Effector memory CD8-positive, alpha-beta T cell (primary cell): ENCODE data around the gene EZR.
A peak's percentile ranks its signal among the peaks of the same experiment; 100 is the strongest.

Source experiments
- ATAC-seq: fragments of 150-1000 bp; cut with Tn5 transposase; replicated peaks from 2 replicates; pipeline ENCODE4 v1.10.0; 2021; ENCODE audit warnings: mild to moderate bottlenecking, moderate library complexity
- DNase-seq, 3 experiments: peaks; one replicate each; pipeline ENCODE4 v3.0.0; 2021
- H3K27ac Mint-ChIP-seq, 2 donors: one replicate each; pipeline ENCODE4 v1.8.0; 2022; ENCODE audit warnings: mild to moderate bottlenecking in 2 of 2, mixed read lengths in 2 of 2, moderate library complexity in 2 of 2
- H3K27me3 Mint-ChIP-seq, 2 donors: one replicate each; pipeline ENCODE4 v1.8.0; 2022; ENCODE audit warnings: mixed read lengths in 2 of 2
- H3K36me3 Mint-ChIP-seq: one replicate; pipeline ENCODE4 v1.8.0; 2022; ENCODE audit warnings: mild to moderate bottlenecking, moderate library complexity, mixed read lengths; ENCODE audit not compliant: insufficient read depth
- H3K4me1 Mint-ChIP-seq, 2 donors: one replicate each; pipeline ENCODE4 v1.8.0; 2022; ENCODE audit warnings: low read depth in 2 of 2, mixed read lengths in 2 of 2
- H3K4me3 Mint-ChIP-seq, 2 donors: one replicate each; pipeline ENCODE4 v1.8.0; 2022; ENCODE audit warnings: mild to moderate bottlenecking in 2 of 2, mixed read lengths in 2 of 2, moderate library complexity in 2 of 2
- H3K9me3 Mint-ChIP-seq, 2 donors: one replicate each; pipeline ENCODE4 v1.8.0; 2022; ENCODE audit warnings: mixed read lengths in 2 of 2

EZR gene

GRCh38 chr6:158759966-158760617 is 59.1 kb downstream of the EZR start:
- no peaks in the 10 kb centered on the region for H3K27me3 Mint-ChIP-seq
- DNase-seq, result no peak
- H3K4me1 Mint-ChIP-seq, result peaks cover 2 to 10% of the 10 kb centered on the region in 2 donors
- H3K36me3 Mint-ChIP-seq, result peaks cover 83% of the 10 kb centered on the region
- H3K27ac Mint-ChIP-seq, result peak overlapping the region; percentile 75 to 90
- H3K9me3 Mint-ChIP-seq, result no peaks in the 10 kb centered on the region
- H3K4me3 Mint-ChIP-seq, result no peak overlapping the region
- ATAC-seq, result no peak

- Mint-ChIP-seq H3K27me3 (no peaks in the 10 kb centered on the region), H3K9me3 (no peaks in the 10 kb centered on the region), H3K4me3 (no peak overlapping the region), H3K4me1 (peaks cover 10% of the 10 kb centered on the region in 2 donors), H3K27ac (peak overlapping the region in 1 of 2 donors; percentile 86), H3K36me3 (peaks cover 73% of the 10 kb centered on the region)
- DNase-seq, result no peak
- ATAC-seq, result no peak
Observed at GRCh38 chr6:158758941-158759479, 60.2 kb downstream of the EZR start.

- no peaks in the 10 kb centered on the region for H3K27me3 Mint-ChIP-seq
- H3K36me3 Mint-ChIP-seq, result peaks cover 73% of the 10 kb centered on the region
- no peaks in the 10 kb centered on the region for H3K9me3 Mint-ChIP-seq
- peaks cover 10% of the 10 kb centered on the region in 2 donors for H3K4me1 Mint-ChIP-seq
- H3K27ac Mint-ChIP-seq, result peak overlapping the region in 1 of 2 donors; percentile 86
- ATAC-seq (no peak), DNase-seq (no peak)
- H3K4me3 Mint-ChIP-seq, result no peak overlapping the region
Observed at GRCh38 chr6:158758451-158758860, 60.7 kb downstream of the EZR start.

GRCh38 chr6:158757753-158758090 is 61.4 kb downstream of the EZR start:
- Mint-ChIP-seq H3K27ac (peak overlapping the region in 1 of 2 donors; percentile 90), H3K4me3 (no peak overlapping the region), H3K9me3 (no peaks in the 10 kb centered on the region), H3K36me3 (peaks cover 73% of the 10 kb centered on the region), H3K4me1 (peaks cover 9 to 10% of the 10 kb centered on the region in 2 donors), H3K27me3 (no peaks in the 10 kb centered on the region)
- ATAC-seq (no peak), DNase-seq (no peak)

- Mint-ChIP-seq H3K4me1 (peaks cover 6 to 10% of the 10 kb centered on the region in 2 donors), H3K27ac (peak overlapping the region in 1 of 2 donors; percentile 90)
- DNase-seq, result no peak
Observed at GRCh38 chr6:158756977-158757752, 62.0 kb downstream of the EZR start.

GRCh38 chr6:158756126-158756525 is 63.0 kb downstream of the EZR start:
- Mint-ChIP-seq H3K4me1 (peaks cover 5 to 10% of the 10 kb centered on the region in 2 donors), H3K36me3 (peaks cover 71% of the 10 kb centered on the region), H3K4me3 (no peak overlapping the region), H3K27me3 (no peaks in the 10 kb centered on the region), H3K27ac (peak overlapping the region in 1 of 2 donors; percentile 77), H3K9me3 (no peaks in the 10 kb centered on the region)
- no peak for DNase-seq
- ATAC-seq, result no peak

More at GRCh38 chr6:158756977-158757752, 62.0 kb downstream of the EZR start:
- Mint-ChIP-seq H3K36me3 (peaks cover 73% of the 10 kb centered on the region), H3K4me3 (no peak overlapping the region), H3K27me3 (no peaks in the 10 kb centered on the region), H3K9me3 (no peaks in the 10 kb centered on the region)
- no peak for ATAC-seq

- Mint-ChIP-seq H3K36me3 (peaks cover 68% of the 10 kb centered on the region), H3K27me3 (no peaks in the 10 kb centered on the region), H3K4me1 (peaks cover 5 to 10% of the 10 kb centered on the region in 2 donors), H3K27ac (peak overlapping the region in 1 of 2 donors; percentile 77), H3K4me3 (no peak overlapping the region), H3K9me3 (no peaks in the 10 kb centered on the region)
- DNase-seq, result no peak
- no peak for ATAC-seq
Observed at GRCh38 chr6:158755636-158756035, 63.5 kb downstream of the EZR start.

GRCh38 chr6:158754738-158755137 is 64.4 kb downstream of the EZR start:
- peaks cover 73% of the 10 kb centered on the region for H3K36me3 Mint-ChIP-seq
- peaks cover 1 to 17% of the 10 kb centered on the region in 2 donors for H3K4me1 Mint-ChIP-seq
- H3K27me3 Mint-ChIP-seq, result no peaks in the 10 kb centered on the region
- no peak overlapping the region for H3K4me3 Mint-ChIP-seq
- DNase-seq (no peak), ATAC-seq (no peak)
- no peaks in the 10 kb centered on the region for H3K9me3 Mint-ChIP-seq
- H3K27ac Mint-ChIP-seq, result peak overlapping the region; percentile 66 to 87

GRCh38 chr6:158753811-158754210 is 65.4 kb downstream of the EZR start:
- Mint-ChIP-seq H3K4me3 (no peak overlapping the region), H3K36me3 (peaks cover 73% of the 10 kb centered on the region)

GRCh38 chr6:158752613-158753012 is 66.6 kb downstream of the EZR start:
- no peaks in the 10 kb centered on the region for H3K9me3 Mint-ChIP-seq
- no peak for ATAC-seq
- peaks cover 71% of the 10 kb centered on the region for H3K36me3 Mint-ChIP-seq
- H3K4me3 Mint-ChIP-seq, result no peak overlapping the region
- H3K27me3 Mint-ChIP-seq, result no peaks in the 10 kb centered on the region
- peaks cover 1 to 19% of the 10 kb centered on the region in 2 donors for H3K4me1 Mint-ChIP-seq
- DNase-seq, result no peak
- peak overlapping the region; percentile 46 to 63 for H3K27ac Mint-ChIP-seq

More at GRCh38 chr6:158753811-158754210, 65.4 kb downstream of the EZR start:
- DNase-seq, result no peak
- ATAC-seq, result no peak
- Mint-ChIP-seq H3K27ac (peak overlapping the region in 1 of 2 donors; percentile 66), H3K9me3 (no peaks in the 10 kb centered on the region), H3K27me3 (no peaks in the 10 kb centered on the region), H3K4me1 (peaks cover 1 to 19% of the 10 kb centered on the region in 2 donors)

- DNase-seq (no peak), ATAC-seq (no peak)
- Mint-ChIP-seq H3K4me1 (peaks cover 1 to 19% of the 10 kb centered on the region in 2 donors), H3K9me3 (no peaks in the 10 kb centered on the region), H3K36me3 (peaks cover 65% of the 10 kb centered on the region), H3K4me3 (no peak overlapping the region), H3K27ac (peak overlapping the region; percentile 46 to 63), H3K27me3 (no peaks in the 10 kb centered on the region)
Observed at GRCh38 chr6:158751921-158752320, 67.2 kb downstream of the EZR start.

- H3K27me3 Mint-ChIP-seq, result no peaks in the 10 kb centered on the region
- H3K4me1 Mint-ChIP-seq, result peaks cover 1 to 19% of the 10 kb centered on the region in 2 donors
- peak overlapping the region; percentile 22 to 63 for H3K27ac Mint-ChIP-seq
- no peak for DNase-seq
- H3K4me3 Mint-ChIP-seq, result no peak overlapping the region
- H3K9me3 Mint-ChIP-seq, result no peaks in the 10 kb centered on the region
- ATAC-seq, result no peak
- H3K36me3 Mint-ChIP-seq, result peaks cover 66% of the 10 kb centered on the region
Observed at GRCh38 chr6:158751224-158751623, 67.9 kb downstream of the EZR start.

- Mint-ChIP-seq H3K36me3 (peaks cover 48% of the 10 kb centered on the region), H3K27me3 (no peaks in the 10 kb centered on the region), H3K9me3 (peaks cover 0 to under 1% of the 10 kb centered on the region in 2 donors), H3K4me3 (no peak overlapping the region), H3K27ac (no peak overlapping the region), H3K4me1 (peaks cover 0 to 5% of the 10 kb centered on the region in 2 donors)
- DNase-seq (no peak), ATAC-seq (no peak)
Observed at GRCh38 chr6:158744986-158745430, 74.2 kb downstream of the EZR start.
